IPS-11a (cell line): Measurements from ENCODE around the gene SPOCK3.

Experiments
- H3K4me3 ChIP-seq: one replicate; pipeline ENCODE4 v1.5.1; 2013; ENCODE audit warnings: low read depth, low read length, control low read depth

Gene SPOCK3

GRCh38 chr4:167049257-167049656, 185.0 kb downstream of the SPOCK3 start:
- H3K4me3 ChIP-seq = no peak overlapping the region

DNA sequence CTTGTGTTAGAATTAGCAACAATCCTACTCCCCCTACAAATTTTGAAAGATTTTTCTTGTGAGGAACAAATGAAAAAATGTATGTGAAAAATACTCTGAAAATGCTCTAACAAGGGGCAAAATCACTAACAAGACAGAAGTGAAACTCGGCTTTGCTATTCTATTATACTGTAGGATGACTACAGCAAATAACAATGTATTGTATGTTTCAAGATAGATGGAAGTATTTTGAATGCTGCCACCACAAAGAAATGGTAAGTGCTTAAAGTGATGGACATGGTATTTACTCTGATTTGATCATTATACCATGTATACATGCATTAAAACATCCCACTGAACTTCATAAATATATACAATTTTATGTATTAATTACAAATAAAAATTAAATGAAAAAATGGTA, 192.8 kb downstream of the SPOCK3 start:
- no peak overlapping the region for H3K4me3 ChIP-seq

DNA sequence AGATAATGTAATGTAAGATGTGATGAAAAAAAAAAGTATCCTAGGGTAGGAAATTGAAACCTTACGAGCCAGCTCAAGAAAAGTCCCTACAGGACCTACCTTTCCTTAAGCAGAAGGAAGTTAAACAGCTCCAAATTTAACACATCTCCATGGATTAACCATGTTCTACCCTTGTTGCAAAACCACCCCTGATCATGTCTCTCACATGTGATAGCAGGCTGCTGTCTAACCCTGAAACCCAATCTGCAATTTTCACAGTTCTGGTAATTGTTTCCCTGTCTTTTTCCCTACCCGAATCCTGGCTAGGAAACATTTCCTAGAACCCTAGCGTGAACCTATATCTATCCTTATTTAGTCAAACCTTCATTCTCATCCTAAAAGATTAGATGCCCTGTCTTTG, 198.9 kb downstream of the SPOCK3 start:
- H3K4me3 ChIP-seq = no peak overlapping the region

DNA sequence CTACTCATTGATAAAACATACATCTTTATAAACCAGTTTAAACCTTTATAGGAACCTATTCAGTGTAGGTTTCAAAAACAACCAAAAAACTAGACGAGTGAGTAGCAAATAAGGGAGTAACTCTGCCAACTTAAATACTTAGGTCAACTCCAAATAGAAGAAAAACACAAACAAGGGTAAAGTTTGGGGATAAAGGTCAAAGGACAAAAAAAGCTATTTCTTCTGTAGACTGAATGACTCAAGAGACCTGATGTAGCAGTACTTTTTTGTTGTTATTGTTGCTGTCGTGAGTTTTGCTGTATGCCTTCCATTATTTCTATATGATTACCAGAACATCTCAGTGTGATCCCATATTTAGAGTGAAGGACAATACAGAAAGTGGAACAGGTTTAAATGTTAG, 199.3 kb downstream of the SPOCK3 start:
- H3K4me3 ChIP-seq = no peak overlapping the region

- no peak overlapping the region for H3K4me3 ChIP-seq
Observed at GRCh38 chr4:167032871-167033270, 201.4 kb downstream of the SPOCK3 start.

DNA sequence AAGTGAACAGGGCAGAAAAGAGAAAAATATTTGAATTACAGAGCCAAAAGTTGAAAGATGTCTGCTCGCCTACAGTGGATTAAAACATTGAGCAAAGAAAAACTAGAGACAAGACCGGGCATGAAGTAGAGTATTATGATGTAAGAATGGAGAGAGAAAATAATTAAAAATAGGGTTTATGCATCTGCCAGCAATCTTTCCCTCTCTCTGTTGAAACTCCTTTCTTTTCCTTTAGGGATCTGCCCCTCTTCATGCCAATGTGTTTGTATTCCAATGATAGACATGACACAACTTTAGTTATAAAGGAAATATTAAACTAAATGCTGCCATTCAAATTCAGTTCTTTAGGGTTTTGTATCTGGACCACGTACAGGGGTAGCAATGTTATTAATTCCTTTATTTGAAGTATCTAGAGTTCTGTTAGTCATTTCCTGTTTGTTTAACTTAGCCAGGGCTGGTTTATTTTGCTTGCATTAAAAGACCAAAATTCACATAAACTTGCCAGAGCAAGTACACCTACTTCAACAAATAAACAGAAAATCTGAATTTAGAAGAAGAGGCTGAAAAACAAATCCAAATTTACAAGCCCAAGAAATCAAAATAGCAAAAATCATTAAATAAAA, 202.6 kb downstream of the SPOCK3 start:
- H3K4me3 ChIP-seq = no peak overlapping the region

DNA sequence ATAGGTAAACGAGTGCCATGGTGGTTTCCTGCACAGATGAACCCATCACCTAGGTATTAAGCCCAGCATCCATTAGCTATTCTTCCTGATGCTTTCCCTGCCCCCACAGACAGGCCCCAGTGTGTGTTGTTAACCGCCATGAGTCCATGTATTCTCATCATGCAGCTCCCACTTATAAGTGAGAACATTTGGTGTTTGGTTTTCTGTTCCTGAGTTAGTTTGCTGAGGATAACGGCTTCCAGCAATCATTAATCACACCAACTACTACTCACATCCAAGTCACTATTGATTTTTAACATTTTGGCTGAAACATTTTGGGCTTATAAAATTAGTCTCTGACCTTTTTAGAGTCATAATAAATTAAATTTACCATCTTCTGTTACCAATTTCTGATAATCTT, 205.3 kb downstream of the SPOCK3 start:
- H3K4me3 ChIP-seq = no peak overlapping the region

- H3K4me3 ChIP-seq = no peak overlapping the region
Observed at GRCh38 chr4:167025670-167026069, 208.6 kb downstream of the SPOCK3 start.

DNA sequence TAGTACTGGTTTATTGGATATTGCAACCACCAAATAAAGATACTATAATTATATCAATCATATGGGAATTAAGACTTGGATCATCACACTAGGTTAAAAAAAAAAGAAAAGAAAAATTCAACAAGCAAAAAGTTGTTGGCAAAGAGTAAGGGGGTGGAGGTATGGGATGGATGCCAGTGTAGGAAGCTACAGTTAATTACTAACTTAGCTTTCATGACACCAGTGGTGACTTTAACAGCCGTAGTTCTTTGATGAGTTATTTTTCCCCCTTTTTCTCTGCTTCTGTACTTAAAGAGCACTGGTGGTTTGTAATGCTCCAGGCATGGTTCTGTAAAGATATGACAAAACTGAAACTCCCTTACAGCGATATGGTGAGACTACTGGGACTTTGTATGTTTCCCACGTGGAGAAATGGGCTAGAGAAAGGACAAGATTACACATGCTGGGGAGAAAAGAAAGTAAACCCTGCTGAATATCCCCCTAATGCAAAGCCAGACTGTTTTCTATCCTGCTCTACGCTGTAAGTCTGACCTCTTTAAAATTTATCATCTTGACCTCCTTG, 210.8 kb downstream of the SPOCK3 start:
- H3K4me3 ChIP-seq = no peak overlapping the region

GRCh38 chr4:167021545-167022155, 212.6 kb downstream of the SPOCK3 start:
- no peak overlapping the region for H3K4me3 ChIP-seq

DNA sequence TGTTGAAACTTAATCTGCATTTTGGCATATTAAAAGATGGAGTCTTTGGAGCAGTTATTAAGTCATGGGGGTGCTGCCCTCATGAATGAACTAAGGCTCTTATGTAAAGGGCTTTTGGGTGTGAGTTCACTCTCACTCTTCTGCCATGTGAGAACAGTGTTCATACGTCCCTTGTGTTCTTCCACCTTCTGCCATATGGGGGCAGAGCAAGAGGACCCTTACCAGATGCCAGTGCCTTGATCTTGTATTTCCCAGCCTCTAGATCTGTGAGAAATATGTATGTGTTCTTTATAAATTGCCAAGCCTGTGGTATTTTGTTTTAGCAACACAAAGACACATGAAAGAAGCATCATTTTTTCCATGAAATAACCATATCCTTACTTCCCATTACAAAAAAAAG, 213.9 kb downstream of the SPOCK3 start:
- H3K4me3 ChIP-seq = no peak overlapping the region

DNA sequence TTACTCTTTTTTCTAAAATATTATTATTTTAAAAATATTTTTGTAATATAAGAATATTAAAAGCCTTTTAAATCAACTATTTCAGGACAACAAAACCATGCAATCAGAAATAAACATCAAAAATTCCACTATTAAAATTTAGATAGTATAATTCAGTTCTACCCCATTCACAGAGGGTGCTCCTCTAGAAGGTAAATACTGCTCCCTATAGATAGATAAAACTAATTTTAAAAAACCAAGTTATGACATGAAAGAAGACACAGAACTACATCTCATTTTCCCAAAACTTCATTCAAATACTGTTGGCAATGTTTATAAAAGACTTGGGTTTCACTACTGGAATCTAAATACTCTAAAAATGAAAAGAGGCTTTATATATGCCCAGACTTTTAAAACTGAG, 219.3 kb downstream of the SPOCK3 start:
- no peak overlapping the region for H3K4me3 ChIP-seq

- no peak overlapping the region for H3K4me3 ChIP-seq
Observed at GRCh38 chr4:167003326-167003725, 231.0 kb downstream of the SPOCK3 start.

DNA sequence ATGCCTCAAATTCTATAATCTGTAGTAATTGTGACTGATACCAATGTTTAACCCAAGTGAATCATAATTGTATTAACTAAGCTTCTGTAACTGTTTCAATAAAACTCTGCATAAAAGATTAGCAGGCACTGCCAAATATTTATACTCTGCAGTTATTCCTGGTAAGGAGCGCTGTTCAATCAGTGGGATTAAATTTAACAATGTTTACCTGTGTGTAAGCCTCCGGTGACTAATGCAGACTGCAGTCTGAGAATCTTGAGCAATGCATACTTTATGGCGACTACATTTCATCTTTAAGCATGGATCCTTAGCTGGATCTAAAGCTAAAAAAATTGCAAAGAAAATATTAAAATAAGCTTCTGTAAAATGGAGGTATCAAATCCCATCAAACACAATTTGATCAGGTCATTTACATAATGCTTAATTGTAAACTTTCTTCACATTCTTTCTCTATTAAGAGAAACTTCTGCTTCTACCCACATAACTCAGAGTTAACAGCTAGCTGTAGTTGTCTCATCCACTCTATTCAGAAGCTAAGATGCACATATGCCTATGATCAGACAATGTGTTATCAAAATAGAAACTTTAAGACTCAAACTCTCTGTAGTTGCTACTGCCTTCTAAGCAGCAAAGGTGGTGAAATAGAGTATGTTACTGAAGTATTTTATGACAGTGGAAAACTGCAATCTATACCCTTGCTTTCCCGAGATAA, 234.0 kb downstream of the SPOCK3 start:
- H3K4me3 ChIP-seq = no peak overlapping the region

DNA sequence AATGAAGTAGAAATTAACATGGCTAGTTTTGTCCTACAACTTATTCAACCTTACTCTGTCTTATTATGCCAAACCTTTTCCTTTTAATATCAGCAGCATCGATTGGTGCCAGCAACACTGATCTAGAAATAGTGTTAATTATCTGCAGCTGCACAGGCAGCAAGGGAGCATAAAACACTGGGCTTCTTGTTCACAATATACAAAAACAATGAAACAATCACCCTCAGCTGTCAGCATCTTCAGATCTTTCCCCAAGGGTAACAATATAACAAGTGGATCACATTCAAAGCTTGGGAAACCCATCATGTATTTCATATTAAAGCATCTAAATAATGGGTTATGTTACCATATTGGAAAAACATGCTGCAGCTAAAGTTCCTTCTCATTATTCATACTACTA, 238.1 kb downstream of the SPOCK3 start:
- no peak overlapping the region for H3K4me3 ChIP-seq

DNA sequence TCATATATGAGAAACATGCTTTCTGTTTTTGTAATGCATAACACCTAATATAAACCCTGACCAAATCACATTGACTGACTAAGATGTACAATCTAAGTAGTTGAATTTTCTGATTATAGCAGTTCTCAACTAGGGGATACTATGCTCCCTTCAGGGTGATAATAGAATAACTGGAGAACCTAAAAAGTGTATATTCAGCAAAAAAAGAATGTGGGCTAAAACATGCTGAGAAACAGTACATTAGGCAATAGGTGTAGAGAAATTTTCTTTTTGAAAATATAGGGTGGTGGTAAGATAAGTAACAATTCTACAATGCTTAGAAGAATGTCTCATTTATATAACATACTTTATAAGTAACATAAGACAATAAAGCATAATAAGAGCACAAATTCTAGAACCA, 239.6 kb downstream of the SPOCK3 start:
- no peak overlapping the region for H3K4me3 ChIP-seq

DNA sequence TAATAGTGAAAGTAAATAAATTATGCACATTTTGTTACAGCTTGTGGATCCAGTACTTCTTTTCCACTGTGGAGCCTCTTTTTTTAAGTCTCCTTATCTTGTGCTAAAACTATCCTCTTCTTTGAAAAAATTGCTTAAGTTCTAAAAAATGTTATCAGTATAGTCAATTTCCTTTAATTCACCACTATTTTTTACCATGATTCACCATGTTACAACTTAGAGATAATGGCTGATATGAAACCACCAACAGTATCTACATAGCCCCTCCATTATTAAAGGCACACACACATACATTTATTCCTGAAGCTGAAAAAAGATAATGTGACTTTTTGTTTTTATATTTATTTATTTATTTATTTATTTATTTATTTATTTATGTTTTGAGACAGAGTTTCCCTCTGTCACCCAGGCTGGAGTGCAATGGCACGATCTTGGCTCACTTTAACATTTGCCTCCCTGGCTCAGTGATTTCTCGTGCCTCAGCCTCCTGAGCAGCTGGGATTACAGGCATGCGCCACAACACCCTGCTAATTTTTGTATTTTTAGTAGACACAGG, 243.2 kb downstream of the SPOCK3 start:
- H3K4me3 ChIP-seq = no peak overlapping the region

DNA sequence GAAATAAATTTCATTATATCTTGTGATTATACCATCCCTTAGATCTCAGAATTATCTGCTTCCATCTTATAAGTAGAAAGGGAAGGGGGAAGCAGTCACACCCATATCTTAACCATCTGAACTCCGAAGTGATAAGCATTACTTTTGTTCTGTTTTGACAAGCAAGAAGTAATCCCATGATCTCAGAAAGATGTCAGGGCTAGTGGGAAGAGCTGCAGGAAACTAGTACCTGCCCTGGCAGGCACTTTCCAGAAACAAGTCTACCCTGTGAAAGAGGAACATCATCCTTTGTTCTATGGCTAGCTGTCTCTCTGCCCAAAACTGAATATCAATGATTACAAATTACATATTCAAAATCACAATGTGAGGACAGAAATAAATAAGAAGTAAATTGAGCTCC, 244.4 kb downstream of the SPOCK3 start:
- H3K4me3 ChIP-seq = no peak overlapping the region

GRCh38 chr4:166987026-166987425, 247.3 kb downstream of the SPOCK3 start:
- H3K4me3 ChIP-seq = no peak overlapping the region

GRCh38 chr4:166981847-166982246, 252.4 kb downstream of the SPOCK3 start:
- H3K4me3 ChIP-seq = no peak overlapping the region

GRCh38 chr4:166980419-166980818, 253.9 kb downstream of the SPOCK3 start:
- no peak overlapping the region for H3K4me3 ChIP-seq

DNA sequence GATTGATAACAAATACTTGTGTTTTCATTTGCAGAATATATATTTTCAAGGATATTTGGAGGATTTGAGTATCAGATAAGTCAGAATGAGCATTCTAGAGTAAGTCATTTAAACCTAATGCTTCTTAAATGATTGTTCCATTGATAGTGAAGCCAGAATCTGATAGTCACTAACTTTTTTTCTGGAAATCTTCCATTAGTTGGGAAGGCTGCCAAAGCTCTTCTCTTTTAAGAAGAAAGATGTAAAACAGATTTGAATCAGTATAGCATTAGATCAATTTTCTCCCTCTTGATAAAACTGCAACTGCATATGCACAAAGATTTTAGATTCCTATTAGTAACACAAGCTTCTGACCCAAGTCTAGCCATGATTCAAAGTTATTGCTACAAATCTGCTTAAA, 256.7 kb downstream of the SPOCK3 start:
- H3K4me3 ChIP-seq = no peak overlapping the region
